Measurements from ENCODE around the gene ZACN.

ZACN gene

DNA sequence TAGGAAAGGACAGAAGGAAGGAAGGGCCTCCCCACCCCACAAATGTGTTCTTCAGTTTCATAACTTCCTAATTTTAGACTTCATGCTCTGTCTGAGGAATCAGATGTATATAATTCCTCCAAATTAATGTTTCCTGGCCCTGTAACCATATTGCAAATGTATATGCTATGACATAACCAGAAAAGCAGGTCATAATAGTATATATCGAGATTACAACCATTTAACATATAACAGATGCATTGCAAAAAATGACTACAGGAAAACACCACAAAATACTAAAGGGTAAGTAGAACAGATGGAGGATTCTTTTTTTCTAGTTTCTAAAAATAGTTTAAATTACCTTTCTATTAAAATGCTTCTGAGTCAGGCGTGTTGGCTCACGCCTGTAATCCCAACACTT lies 27.7 kb downstream of the ZACN start:
- DNase-seq = no peak

DNA sequence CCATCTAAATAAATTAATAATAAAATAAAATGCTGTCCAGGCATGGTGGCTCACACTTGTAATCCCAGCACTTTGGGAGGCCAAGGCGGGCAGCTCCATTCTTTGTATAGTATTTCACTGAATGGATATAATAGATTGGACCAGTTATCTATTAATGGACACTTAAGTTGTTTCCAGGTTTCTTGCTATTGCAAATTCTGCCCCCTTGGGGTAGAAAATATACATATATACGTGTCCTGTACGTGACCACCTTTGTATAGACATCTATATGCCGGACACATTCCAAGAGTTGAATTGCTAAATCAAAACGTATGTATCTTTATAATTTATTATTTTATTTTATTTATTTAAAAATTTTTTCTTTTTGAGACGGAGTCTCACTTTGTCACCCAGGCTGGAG lies 28.5 kb downstream of the ZACN start:
- peak; percentile 43 for DNase-seq

DNA sequence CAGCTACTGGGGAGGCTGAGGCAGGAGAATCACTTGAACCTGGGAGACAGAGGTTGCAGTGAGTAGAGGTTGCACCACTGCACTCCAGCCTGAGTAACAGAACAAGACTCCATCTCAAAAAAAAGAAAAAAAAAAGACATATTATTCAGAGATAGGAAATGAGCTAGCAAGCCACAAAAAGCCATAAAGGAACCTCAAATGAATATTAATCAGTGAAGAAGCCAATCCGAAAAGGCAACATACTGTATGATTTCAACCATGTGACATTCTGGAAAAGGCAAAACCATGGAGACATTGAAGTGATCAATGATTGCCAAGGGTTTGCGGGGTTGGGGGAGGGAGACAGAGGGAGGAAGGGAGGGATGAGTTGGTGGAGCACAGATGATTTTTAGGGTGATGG lies 33.0 kb downstream of the ZACN start:
- no peak for DNase-seq

DNA sequence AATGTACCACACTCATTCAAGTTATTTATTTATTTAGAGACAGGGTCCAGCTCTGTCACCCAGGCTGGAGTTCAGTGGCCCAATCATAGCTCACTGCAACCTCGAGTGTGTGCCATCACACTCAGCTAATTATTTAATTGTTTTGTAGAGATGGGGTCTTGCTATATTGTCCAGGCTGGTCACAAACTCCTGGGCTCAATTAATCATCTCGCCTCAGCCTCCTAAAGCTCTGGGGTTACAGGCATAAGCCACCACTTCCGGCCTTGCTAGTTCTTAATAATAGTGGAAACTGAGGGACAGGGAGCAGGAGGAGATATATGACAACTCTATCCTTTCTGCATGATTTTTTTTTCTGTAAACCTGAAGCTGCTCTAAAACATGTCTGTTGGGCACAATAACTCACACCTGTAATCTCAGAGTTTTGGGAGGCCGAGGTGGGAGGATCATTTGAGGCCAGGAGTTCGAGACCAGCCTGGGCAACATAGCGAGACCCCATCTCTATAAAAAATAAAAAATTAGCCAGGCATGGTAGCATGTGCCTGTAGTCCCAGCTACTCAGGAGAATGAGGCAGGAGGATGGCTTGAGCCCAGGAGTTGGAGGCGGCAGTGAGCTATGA lies 36.3 kb downstream of the ZACN start:
- DNase-seq = no peak

DNA sequence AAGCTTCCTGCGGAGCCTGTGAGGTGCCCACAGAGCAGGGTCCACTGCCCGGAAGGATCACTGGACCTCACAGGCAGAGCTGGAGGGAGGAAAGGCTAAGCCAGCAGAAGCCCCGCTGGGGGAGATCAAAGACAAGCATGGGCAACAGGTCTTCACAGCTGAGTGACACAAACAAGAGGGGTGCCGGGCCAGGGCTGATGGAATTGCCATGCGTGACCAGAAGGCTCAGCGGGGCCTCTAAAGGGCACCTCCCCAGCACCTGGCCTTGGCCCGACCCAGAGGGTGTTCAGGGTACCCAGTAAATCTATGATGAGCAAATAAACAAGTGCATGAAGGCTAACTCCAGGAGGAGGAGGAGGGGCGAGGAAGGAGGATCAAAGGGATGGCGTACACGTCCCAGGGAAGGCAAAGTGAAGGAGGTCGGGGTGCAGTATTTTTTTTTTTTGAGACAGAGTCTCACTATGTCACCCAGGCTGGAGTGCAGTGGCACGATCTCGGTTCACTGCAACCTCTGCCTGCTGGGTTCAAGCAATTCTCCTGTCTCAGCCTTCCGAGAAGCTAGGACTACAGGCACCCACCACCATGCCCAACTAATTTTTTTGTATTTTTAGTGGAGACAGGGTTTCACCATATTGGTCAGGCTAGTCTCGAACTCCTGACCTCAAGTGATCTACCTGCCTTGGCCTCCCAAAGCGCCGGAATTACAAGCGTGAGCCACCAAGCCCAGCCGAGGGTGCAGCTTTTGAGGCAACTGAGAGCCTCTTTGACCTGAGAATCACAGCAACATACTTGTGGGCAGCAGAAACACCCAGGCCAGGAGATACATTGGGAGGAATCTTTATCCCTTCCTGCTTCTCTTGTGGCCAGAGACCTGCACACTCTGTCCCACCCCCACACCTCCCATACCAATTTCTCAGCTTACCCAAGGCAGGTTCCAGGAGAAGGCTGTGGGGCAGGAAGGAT lies 40.7 kb downstream of the ZACN start:
- DNase-seq = no peak

DNA sequence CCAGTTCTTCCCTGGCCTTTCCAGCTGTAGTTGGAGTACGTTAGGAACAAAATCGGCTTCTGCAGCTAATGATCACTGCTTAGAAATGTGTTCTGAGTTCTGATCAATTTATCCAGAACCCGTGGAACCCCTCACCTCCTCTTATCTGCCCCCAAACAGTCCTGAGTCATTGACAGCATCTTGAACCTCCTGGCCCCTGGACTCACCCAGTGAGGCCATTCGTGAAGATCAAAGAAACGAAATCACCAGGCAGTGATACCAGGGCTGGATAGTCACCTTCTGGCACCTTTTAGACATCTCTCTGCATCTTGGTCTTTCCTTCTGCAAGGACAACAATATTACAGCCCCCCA lies 41.7 kb downstream of the ZACN start:
- DNase-seq = no peak

DNA sequence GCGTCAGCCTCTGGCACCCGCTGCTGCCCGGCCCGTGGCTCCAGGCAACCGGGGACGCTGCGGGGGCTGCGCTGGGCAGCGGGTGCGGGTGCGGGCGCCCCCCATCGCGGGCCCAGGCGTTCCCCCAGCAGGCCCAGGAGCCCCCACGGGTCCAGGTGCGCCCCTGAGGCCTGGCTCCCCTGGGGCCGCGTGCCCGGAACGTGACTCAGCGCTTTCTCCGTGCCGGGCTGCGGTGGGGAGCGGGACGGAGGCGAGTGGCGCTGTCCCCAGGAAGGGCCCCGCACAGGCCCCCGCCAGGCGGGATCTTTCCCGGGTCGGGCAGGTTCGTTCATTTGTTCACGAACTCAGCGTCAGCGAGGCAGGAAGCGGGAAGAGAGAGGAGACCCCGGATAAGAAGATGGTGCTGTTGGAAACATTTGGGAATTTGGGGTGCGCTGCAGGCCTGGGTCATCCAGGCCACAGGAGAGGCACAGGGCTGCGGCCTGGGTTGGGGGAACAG lies 43.0 kb downstream of the ZACN start:
- DNase-seq = no peak

DNA sequence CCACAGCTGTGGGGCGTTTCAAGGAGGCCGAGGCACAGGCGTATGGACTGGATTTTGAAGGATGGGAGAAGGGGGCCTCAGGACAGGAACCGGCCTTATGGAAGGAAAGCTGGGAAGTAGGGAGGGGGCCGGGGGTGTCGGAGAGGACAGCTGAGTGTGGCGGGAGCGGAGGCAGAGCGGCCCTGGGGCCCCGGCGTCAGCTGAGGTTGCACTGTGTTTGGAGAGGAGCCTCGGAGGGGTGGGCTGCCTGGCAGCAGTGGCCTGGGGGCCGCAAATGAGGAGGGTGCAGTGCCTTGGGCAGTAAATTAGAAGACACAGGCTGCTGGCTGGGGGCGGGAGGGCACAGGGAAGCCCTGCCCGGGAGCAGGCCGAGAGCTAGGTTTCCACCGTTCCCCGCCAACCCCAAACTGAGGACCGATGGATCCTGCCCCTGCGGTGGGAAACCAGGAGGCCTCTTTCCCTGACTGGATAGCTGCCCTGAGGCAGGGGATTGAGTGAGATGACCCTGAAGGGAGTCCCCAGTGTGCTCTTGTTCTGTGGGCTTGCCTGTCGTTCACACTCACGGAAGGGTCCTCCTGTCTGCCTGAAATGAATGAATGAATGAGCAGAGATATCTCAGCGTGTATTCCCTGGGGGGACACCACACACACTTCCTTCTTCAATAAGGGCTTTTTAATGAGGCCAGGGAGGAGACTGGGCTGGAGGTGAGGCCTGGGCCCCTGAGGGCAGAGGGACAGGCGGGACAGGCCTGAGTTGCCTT lies 43.6 kb downstream of the ZACN start:
- DNase-seq = no peak

DNA sequence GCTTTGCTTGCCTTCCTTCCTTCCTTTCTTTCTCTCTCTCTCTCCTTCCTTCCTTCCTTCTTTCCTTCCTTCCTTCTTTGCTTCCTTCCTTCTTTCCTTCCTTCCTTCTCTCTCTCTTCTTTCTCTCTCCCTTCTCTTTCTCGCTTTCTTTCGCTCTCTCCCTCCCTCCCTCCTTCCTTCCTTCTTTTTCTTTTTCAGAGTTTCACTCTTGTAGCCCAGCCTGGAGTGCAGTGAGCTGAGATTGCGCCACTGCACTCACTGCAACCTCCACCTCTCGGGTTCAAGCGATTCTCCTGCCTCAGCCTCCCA lies 44.2 kb downstream of the ZACN start:
- no peak for DNase-seq

DNA sequence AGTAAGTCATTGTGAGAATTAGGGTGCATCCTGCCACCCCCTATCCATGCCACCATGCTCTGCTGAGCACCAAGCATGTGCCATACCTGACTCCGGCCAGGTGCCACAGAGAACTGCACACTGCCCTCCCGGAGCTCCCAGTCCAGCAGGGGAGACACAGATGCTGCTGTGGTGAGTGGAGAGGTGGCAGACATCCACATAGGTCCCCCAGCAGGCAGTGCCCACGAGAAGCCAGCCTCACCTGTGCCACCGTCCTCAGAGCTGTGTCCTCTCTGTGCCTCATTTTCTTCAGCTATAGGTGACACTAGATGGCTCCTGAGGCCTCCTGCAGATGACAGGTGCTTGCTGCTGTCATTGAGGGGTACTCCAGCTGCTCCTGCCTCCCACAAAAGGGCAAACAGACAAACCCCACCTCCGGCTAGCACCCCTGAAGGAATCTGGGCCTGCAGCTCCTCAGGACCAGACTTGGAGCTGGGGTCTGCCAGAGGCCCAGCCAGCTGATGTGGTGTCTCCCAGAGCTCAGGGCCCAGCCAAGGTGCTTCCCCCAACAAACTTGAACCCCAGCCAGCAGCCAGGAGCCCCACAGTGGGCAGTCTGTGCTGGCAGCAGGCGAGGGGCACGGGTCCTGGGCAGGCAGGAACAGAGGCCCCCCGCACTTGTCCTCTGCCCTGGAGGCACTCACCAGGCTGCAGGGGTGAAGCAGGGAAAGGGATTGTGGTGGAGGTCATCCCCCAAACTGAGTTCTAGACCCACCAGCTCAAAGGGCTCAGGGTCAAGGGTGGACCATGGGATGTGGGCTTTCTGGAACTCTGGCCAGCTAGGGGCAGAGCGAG lies 45.0 kb downstream of the ZACN start:
- no peak for DNase-seq

DNA sequence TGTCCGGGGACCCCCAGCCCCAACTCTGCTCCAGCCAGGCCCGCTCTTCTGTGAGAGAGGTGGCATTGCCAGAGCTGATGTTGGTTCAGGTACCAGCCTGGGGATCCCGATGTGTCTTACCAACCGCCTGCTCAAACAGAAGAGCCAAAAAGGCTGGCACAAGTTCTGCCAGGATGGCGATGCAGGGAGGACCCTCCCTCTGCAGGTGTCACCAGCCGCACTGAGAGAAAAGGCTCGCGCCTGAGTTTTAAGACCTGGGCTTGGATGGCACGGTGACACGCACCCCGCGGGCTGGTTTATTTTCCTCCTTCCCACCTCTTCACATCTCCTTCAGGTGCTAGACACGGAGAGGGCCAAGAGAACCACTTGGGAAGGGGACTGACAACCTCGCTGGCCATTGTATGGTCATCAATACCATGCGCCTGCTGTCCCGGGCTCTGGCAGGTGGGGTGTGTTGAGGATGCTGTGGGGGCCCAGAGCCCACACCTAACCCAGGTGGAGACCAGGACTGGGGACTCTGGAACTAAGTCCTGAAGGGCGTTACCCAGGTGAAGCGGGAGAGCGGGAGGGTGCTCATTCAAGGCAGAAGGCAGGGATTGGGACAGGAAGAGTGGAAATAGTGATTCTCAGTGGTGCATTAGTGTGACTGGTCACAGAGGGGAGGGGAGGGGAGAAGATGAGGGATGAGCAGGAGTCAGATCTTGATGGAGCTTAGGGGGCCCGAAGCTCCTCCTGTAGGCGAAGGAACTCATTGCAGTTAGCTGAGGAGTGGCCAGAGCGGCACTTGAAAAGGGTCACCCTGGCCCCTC lies 45.8 kb downstream of the ZACN start:
- no peak for DNase-seq

DNA sequence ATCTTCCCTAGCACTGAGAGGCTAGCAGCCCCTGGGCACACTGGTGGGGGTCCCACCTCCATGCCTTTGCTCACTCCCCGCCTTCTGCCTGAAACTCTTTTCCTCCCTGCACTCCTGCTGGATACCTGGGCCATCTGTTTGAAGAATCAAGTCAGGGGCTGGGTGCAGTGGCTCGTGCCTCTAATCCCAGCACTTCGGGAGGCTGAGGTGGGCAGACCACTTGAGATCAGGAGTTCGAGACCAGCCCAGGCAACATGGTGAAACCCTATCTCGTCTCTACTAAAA lies 46.4 kb downstream of the ZACN start:
- no peak for DNase-seq

DNA sequence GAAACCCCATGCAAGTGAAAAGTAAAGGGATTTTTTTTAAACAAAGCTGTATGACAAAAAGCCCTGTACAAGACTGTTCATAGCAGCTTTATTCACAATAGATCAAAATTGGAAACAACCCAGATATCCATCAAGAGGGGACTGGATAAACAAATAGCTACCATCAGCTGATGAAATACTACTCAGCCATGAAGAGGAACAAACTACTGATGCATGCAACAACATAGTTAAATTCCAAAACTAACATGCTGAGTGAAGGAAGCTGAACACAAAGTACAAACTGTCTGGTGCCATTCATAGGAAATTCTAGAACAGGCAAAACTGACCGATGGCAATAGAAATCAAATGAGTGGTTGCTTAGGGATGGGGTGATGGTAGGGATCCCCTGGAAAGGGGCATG lies 46.9 kb downstream of the ZACN start:
- DNase-seq = no peak

DNA sequence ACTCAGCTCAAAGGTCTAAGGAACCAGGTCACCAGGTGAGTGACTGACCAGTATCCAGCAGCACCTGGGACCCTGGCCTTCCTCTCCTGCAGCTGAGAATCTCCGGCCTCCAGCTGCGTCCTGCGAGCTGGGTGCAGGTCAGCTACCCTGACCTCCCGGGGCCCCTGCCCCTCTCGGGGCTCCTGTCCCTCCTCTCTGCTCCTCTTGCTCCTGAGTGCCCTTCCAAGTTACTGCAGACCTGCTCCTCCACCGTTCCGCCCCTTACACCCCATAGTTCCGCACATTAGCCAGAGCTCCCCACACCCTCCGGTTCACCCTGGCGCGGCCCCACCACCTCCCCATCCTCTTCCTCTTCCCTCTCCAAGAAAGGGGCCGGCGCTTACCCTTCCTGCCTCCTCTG lies 51.5 kb downstream of the ZACN start:
- DNase-seq = no peak

DNA sequence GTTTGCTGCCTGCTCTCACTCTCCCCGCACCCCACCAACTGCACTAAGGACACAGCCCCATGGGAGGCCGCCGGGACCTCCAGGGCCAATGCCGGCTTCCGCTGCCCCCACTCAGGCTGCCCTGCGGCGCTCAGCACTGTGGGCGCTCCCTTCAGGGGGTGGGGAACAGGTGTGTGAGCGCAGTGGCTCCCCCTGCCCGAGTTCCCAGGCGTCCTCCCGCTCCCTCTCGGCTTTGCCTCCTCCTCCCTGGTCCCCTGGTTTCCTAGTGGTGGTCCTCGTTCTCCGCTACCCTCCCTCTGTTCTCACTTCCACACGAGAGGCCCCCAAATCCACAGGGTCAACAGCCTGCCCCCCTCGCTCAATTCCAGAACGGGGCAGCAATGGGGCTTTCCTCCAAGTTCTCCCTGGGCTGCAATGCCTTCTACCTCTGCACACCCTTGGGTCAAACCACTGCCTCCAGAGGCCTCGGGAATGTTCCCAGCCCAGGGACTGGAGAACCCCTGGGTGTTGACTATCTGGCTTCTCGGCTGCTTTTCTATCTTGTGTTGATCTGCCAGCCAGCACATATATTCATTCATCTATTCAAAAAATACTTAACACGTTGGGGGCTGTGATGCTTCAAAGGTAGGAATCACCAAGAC lies 52.2 kb downstream of the ZACN start:
- DNase-seq = no peak

DNA sequence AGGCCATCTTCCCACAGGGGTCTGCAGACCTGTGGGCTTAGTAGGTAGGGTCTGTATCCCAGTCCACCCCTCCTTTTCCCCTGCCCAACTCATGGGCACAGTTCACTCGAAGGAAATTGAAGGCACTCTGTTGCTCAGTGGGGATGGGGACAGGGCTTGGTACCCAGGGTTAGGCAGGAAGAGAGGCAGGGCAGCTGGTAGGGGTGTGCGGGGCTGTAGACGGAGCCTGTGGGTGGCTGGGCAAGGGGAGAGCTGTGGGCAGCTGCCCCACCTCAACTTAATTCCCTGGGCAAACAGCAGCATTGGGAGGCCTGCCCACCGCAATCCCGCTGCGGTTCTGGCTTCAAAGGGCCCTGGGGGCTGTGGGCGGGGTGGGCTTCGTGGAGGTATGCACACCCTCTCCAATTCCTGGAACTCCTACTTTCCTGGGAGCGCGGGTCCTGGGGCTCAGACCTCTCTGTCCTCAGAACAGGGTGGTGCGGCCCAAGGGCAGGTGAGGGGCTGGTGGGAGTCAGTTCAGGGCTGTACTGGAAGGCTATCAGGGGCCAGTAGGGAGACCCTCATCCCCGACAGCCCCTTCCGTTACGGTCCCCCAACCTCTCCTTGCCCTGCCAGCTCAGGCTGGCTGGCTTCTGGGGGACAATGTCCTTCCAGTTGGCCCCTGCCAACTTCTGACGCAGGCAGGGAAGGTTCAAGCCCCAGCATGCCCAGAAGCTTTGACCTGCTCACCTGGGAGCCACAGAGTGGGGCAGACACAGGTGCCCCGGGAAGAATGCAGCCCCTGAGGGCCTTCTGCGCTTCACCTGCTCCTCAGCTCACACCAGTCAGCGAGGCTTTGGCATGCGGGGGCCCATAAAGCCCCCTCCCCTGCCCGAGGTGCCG lies 53.0 kb downstream of the ZACN start:
- no peak for DNase-seq
